Measurements from ENCODE around the gene GLIS2.
"Not testable (repeated sequence)": the region's sequence is repeated elsewhere in the genome, so short reads cannot be mapped to it uniquely, and the experiment has no call there.

GLIS2 gene

DNA sequence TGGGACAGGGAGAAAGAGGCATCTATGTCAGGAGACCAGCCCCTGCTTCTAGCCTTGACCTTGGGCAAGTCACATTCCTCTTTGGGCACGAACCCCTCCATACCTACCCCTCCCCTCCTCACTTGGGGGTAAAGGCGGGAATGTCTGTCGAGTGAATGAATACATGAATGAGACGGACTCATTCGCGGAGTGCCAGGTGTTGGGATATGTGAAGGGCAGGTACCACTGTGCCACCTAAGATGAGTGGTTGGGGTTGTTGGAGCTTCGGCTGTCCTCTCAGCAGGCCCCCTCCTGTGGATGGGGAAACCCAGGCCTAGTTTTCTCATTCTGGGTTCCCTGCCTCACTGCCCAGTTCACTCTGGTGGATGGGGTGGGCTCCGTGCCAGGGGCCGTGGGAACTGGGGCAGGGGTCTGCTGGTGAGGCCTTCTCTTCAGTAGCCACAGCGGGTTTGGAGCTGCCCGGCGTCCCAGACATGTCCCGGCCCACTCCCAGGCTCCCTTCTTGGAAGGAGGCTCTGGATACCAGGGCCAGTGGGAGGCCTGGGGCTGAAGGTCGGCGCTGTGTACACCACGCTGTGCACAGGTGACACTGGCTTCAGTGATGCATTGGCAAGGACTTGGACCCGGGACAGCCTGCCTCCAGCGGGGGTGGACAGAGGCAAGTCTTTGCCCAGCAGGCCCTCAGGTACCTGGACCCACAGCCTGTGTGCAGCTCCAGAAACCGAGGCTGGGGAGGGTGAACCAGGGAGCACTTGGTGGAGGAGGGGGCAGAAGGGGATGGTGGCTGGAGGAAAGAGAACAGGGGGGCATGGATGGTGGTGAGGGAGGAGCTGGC, 5.6 kb downstream of the GLIS2 start:
- DNase-seq = no peak

DNA sequence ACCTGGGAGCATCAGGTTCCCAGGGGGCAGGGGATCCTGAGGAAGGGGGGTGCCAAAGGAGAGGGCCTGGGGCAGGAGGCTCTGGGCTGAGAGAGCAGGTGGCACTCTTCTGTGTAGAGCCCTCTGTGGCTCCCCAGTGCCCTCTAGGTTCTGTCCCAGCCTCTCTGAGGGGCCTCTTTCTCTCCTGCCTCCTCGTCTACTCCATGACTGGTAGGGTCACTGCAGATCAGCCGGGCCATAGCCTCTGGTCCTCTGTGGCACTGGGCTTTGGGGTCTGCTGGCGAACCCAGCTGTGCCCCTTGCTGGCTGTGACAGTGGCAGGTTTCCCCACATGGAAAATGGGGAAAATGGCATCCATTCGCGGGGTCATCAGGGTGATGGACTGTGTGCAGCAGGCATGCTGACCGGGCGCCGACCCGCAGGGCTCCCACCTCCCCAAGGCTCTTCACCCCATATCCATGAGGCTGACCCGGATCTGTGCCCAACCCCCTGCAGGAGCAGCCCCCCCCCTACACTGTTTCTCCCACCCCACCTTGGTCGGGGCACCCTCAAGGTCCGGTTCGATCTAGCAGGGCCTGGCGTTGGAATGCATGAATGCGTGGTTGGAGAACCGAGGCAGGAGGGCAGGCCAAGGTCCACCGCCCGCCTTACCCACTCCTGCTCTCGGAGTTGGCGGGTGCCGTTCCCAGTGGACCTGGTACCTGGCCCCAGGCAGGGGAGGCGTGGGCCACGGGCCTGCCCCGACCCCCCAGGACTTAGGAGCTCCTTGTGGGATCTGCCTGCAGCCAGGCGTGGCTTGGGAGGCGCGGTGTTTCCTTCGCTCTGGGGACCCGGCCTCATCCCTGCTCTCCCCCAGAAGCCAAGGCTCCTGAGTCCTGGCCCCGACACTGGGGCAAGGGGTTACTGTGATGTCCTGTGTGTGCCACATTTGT, 6.5 kb downstream of the GLIS2 start:
- no peak for DNase-seq

DNA sequence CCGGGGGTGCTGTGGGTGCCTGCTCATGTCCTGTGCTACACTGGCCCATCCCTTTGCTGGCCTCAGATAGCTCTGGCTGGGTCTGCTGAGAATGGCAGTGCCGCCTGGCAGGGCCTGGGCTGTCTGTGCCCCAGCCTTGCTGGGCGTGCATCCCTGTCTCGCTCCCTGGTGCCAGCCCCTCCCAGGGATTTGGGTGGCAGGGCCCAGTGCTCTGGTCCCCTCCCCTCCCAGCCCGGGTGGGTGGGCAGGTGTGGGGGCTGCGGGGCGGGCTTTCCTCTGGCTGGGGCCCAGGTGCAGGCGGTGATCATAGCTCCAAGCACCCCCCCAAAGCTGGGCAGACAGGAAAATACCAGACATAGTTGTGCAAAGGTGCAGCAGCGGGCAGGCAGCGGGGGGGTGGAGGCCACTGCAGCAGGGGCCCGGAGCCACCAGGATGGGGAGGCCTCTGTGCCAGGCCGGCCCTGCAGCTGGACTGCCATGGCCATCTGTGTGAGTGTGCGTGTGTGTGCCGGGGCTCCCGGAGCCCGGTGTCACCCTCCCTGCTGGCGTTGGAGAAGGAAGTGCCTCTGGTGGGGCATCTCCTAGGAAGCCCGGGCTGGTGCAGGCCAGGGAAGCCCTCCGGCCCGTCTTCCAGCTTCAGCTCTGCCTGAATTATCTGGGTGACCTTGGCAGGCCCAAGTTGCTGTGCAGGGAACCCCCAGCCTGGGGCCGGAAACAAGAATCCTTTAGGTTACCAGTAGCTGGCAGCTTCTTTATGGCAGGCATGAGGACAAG, 7.4 kb downstream of the GLIS2 start:
- DNase-seq = no peak

DNA sequence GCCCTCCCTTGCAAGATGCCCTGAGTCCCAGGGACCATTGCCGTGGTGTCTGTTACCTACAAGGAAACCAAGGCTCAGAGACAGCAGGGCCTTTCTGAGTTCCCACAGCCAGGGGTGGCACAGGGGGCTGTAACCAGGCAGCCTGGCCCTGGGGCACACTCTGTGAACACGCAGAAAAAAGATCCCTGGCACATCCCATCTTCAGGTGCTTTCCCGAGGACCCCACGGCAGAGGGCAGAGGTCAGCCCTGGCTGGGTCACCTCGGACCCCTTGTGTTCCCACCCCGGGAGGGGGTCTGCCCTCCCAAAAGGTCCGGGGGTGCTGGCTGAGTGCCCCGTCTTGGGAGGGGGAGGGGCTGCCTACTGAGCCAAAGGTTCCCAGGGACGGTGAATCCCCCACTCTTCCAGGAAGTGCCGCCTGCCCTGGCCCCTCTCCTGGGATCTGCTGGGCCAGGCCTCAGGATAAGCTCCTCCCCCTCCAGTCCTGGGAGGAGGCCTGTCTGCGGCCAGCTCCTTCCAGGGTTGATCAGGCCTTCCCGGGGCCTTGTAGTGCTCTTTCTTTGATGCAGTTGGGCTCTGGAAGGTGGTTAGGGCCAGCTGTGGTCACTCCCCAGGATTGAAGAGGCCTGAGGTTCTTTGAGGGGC, 8.1 kb downstream of the GLIS2 start:
- DNase-seq = no peak

DNA sequence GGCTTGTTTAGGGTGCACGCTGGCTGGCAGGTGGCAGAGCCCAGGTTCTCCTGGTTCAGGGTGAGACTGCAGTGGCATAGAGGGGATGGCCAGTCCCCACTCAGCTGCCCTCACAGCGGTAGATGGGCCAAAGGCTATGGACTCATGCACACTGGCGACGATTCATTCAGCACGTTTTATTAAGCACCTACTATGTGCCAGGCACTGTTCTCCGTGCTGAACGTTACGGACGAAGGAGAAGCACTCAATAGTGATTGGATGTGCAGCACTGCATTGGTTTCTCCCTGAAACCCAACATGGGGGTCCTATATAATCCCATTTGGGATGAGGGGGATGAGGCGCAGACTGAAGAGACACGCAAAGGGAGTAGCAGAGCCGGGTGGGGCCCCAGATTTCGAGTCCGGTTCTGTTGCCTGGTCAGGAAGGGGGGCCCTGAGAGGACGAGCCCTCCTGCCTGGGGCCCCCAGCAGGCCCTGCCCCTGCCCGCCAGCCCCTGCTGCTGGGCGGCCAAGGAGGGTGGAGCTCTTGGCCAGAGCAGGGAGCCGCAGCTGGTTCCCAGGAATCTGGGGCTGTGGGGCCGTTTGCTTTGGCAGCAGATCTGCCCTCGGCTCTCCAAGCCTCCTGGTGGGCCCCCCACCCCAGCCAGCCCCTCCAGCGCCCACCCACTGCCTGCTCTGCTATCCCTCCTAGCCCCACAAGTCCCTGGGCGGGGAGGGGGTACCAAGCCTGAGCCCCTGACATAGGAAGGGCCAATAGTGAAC, 8.8 kb downstream of the GLIS2 start:
- no peak for DNase-seq

DNA sequence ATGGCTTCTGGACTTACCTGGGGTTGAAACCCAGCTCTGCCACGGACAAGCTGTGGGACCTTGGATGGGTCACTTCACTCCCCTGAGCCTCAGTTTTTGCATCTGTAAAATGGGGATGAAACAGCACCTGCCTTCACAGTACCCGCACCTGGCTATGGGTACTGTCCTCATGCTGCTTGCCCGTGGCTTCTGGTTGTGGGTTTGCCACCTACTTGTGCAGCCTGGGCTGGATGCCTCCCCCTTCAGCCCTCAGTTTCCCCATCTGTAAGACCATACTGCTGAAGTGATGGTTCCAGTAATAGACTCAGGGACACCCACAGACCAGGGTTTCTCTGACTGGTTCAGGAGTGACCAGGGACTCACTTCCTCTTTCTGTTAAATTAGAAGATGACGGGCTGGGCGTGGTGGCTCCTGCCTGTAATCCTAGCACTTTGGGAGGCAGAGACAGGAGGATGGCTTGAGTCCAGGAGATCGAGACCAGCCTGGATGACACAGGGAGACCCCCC, 9.4 kb downstream of the GLIS2 start:
- DNase-seq = no peak

DNA sequence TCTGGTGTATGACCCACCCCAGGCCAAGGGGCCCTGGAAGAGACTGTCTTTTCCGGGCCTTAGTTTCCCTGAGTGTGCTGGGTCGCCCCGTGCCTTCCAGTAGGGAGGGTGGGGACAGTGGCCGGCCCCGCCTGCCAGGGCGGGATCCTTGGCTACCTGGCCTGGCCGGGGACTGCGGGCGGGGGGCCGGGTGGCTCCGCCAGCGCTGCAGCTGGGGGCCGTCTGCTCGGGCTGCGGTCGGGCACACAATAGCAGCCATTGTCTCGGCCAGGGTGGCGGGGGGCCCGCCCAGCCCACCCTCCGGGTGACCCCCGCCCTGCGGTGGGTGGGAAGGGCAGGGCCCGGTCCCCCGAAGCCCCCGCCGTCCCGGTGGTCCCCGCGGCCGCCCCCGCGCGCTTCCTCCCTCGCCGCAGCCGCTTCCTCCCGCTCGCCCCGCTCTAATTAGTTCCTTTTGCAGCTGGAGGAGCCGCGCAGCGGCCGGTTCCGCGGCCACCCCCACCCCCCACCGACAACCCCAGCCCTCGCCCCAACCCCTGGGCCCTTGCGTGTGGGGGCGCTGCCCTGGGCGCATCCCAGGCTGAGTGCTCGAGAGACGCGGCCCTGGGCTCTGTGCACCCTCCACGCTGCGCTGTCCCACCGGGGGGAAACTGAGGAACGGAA, 11.6 kb downstream of the GLIS2 start:
- DNase-seq = no peak

DNA sequence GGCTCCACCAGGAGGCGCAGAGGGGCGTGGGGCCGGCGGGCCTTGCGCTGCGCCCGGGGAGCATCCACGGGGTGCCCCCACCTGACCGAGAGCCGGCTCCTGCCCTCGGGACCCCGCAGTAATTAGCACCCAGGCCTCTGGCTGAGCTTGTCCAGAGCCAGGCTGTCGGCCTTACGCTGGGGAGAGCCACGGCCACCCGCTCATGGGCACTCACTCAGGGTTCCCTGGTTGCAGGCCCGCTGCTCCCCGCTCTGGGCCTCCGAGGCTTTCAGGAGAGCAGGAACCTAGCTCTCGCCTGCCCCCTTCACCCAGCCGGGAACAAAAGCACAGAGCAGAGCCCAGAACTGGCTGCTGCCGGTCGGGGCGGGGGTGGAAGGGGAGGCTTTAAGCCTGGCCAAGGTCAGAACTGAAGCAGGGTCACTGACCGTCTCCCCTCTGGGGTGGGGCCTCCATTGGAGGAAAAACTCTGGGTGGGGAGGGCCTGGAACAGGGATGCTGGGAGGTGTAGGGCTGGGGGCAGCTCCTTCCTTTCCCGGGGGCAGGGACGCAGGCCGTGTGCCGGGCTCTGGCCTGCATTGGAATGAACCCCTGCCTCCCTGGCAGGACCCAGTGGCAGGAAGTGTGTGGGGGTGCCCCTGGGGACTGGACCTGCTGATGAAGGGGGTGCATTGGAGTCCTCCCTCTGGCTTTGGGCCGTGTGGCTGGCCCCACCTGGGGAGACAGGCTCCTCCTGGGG, 12.3 kb downstream of the GLIS2 start:
- peak; percentile 68 for DNase-seq

DNA sequence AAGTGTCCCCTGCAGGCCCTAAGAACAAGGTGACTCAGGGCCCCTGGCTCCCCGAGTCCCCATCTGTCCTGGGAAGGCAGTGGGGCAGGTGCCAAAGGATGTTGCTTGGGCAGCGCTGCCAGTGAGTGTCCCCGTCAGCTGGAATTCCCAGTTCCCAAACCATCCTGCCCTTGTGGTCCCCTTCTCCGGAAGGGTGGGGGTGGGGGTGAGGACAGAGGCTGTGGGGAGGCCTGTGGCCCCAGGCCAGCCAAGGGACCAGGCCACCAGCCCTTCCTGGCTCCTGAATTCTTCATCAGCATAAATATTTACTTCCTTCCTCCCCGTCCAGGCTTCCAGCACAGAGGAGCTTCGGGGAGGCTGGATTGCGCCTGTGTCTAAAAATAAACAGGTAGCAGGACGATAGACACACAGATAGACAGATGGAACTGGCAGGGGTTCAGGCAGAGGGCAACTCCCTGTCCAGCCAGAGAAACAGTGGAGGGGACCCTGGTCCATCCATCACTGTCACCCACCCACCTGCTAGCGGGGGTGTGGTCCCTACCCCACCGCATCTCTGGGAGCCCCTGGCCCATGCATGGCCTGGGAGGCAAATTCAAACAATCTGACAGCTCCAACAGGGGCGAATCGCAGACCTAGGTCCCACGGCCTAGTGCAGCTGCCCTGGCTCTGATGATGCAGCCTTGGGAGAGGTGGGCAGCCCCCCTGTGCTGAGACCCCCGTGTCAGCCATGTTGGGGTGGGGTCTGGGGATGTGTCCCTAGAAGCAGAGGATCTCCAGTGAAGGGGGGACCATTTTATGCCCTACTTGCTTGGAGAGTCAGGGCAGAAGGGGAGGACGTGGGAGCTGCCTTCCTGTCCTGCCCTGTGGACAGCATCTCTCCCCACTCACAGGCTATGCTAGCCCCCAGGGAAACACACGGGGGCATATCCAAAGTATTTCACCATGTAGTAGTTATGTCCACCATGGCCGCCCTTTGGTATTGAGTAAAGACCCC, 13.2 kb downstream of the GLIS2 start:
- DNase-seq = no peak

DNA sequence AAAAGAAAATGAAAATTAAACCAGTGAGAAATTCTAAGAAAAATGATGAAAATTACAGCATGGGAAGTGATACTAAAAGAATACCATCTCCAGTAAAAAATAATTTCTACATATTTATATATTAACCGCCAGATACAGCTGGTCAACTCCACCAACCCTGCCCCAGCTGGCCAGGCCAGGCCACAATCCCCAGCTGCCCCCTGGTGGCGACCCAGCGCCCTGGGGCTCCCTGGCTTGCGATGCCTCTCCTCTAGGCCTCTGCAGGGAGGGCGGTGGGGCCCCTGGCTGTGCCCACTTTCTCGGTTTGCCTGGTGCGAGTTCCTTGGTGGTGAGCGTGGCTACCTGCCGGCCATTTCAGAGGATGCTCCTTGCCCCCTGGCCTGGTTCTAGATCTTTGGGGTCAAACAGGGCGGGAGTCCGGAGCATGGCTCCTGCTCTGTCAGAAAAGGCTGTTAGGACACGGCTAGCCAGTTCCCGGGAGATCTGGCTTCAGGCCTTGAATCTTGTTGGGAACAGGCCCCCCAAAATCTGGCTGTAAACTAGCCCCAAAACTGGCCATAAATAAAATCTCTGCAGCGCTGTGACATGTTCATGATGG, 14.5 kb downstream of the GLIS2 start:
- peak; percentile 73 for DNase-seq

DNA sequence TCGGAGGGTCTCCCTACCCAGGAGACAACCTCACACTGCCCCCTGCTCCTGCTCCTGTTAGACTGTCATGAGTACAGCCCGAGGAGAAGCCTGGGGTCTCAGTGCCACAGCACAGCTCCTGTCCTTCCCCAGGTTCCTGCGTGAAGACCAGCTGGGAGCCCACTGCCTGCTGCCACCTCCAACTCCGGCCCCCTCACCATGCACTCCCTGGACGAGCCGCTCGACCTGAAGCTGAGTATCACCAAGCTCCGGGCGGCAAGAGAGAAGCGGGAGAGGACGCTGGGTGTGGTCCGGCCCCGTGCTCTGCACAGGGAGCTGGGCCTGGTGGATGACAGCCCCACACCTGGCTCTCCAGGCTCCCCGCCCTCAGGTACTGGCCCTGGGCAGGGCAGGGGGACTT, 16.2 kb downstream of the GLIS2 start:
- DNase-seq = no peak

DNA sequence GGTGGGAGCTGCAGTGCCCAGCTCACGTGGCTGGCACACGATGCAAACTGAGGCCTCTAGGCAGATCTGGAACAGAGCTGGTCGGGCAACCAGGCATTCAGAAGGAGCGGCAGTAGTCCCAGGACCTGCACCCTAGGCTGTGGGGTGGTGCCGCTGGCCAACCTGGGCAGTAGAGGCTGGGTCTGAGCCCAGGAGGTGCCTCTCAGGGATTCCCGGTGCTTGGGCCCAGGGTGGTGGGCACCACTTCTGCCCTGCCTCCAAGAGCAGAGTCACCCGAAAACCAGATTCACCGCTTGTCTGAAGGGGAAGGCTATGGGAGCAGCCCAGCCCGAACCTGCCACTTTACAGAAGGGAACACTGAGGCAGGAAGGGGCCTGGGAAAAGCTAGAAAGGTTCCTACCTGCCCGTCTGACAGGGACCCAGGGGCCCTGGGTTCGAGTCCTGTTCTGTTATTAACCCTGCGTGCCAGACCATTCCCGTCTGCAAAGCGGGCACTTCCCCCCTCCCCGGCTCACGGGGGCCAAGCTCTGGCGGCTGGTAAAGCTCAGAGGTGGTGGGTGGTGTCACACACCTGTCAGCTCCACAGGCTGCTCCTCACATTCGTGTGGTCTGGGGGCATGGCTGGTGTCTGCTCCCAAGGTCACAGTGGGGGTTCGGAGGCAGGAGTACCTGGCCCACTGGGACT, 16.9 kb downstream of the GLIS2 start:
- DNase-seq = no peak

DNA sequence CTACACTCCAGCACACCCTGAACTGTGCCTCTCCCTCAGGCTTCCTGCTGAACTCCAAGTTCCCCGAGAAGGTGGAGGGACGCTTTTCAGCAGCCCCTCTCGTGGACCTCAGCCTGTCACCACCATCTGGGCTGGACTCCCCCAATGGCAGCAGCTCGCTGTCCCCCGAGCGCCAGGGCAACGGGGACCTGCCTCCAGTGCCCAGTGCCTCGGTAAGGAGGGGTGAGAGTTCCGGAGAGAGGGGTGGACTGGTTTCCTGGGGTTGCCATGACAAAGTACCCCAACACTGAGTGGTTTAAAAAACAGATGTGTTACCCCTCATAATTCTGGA, 17.4 kb downstream of the GLIS2 start:
- no peak for DNase-seq

DNA sequence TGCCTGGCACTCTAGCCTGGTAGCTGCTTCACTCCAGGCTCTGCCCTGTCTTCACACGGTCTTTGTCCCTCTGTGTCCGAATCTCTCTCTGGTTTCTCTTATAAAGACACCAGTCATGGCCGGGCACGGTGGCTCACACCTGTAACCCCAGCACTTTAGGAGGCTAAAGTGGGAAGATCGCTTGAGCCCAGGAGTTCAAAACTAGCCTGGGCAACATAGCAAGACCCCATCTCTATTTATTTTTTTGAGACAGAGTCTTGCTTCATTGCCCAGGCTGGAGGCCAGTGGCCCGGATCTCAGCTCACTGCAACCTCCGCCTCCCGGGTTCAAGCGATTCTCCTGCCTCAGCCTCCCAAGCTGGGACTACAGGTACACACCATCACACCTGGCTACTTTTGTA, 17.8 kb downstream of the GLIS2 start:
- not testable (repeated sequence) for DNase-seq

DNA sequence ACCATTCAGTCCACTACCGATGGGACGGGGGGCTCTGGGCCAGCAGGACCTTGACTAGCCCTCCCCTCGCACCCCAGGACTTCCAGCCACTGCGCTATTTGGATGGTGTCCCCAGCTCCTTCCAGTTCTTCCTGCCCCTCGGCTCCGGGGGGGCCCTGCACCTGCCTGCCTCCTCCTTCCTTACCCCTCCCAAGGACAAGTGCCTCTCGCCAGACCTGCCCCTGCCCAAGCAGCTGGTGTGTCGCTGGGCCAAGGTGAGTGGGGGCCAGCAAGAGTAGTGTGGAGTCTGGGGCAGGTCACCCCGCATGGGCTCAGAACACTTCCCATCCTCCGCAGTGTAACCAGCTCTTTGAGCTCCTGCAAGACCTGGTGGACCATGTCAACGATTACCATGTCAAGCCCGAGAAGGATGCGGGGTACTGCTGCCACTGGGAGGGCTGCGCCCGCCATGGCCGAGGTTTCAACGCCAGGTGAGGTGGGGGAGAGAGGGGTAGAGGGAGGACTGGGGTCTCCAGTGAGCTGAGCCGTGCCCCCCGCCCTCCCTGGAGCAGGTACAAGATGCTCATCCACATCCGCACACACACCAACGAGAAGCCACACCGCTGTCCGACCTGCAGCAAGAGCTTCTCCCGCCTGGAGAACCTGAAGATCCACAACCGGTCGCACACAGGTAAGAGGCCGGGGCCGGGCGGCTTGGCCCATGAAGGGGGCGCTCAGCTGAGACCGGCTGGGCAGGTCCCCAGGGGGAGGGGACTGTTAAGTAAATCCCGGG, 19.0 kb downstream of the GLIS2 start:
- DNase-seq = no peak

DNA sequence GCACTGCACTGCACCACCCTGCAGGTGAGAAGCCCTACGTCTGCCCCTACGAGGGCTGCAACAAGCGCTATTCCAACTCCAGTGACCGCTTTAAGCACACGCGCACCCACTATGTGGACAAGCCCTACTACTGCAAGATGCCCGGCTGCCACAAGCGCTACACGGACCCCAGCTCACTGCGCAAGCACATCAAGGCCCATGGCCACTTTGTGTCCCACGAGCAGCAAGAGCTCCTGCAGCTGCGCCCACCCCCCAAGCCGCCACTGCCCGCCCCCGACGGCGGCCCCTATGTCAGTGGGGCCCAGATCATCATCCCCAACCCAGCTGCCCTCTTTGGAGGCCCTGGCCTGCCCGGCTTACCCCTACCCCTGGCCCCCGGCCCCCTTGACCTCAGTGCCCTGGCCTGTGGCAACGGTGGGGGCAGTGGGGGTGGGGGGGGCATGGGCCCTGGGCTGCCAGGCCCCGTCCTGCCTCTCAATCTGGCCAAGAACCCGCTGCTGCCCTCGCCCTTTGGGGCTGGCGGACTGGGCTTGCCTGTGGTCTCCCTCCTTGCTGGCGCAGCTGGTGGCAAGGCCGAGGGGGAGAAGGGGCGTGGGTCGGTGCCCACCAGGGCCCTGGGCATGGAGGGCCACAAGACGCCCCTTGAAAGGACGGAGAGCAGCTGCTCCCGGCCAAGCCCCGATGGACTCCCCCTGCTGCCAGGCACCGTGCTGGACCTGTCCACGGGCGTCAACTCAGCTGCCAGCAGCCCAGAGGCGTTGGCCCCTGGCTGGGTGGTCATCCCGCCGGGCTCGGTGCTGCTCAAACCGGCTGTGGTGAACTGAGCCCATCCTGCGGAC, 21.1 kb downstream of the GLIS2 start:
- DNase-seq = no peak

All from activated naive CD4-positive, alpha-beta T cell treated with anti-CD3 and anti-CD28 coated beads, Interleukin-2, amount 50 U/mL, for 16 hours (primary cell).